GM13977 (cell line): ENCODE results near the gene DDX21.
A peak's percentile ranks its signal among the peaks of the same experiment; 100 is the strongest.

Experiments used
- DNase-seq: peaks from one replicate; pipeline ENCODE4 v3.0.0; 2012; ENCODE audit warnings: low spot score
- CTCF ChIP-seq: IDR thresholded peaks from 2 replicates; pipeline ENCODE4 v1.5.1; 2012; ENCODE audit warnings: mild to moderate bottlenecking, control low read depth; ENCODE audit not compliant: insufficient read depth; ENCODE audit errors: extremely low read depth, missing control alignments
- in situ Hi-C: fragments of 300-500 bp; cut with MboI; formaldehyde crosslinking; loops from one replicate; pipeline ENCODE4 v1.12.0; 2022; ENCODE audit warnings: low sequenced_read_pairs, low pct_unique_long_range_greater_than_20kb, mixed read lengths, inconsistent platforms; ENCODE audit not compliant: unreplicated experiment

Gene DDX21

GRCh38 chr10:68987611-68988010 is 31.6 kb downstream of the DDX21 start:
- in situ Hi-C loops, result loop anchor here (25.0 kb wide), 1 partner anchor 400 kb away; no protein-coding TSS in a partner anchor
- no peak for TF ChIP-seq CTCF
- no peak for DNase-seq

- TF ChIP-seq CTCF, result peak; percentile 47
- peak; percentile 93 for DNase-seq
- in situ Hi-C loops, result loop anchor here (25.0 kb wide), 1 partner anchor 399 kb away; no protein-coding TSS in a partner anchor
These were observed 32.8 kb downstream of the DDX21 start, which contains the start of gene KIFBP for GRCh38 chr10:68988530-68989316. Gene KIFBP (plus strand): TSS chr10:68988803. CDS start chr10:68988833, 30 bp downstream.

- DNase-seq, result no peak
- TF ChIP-seq CTCF, result no peak
- in situ Hi-C loops, result loop anchor here (25.0 kb wide), 1 partner anchor 398 kb away; no protein-coding TSS in a partner anchor
These were observed 33.5 kb downstream of the DDX21 start for GRCh38 chr10:68989317-68989990.

GRCh38 chr10:68992636-68993440 is 36.9 kb downstream of the DDX21 start:
- TF ChIP-seq CTCF, result no peak
- in situ Hi-C loops, result loop anchor here (25.0 kb wide), 1 partner anchor 394 kb away; no protein-coding TSS in a partner anchor
- no peak for DNase-seq

- in situ Hi-C loops, result loop anchor here (25.0 kb wide), 1 partner anchor 390 kb away; no protein-coding TSS in a partner anchor
- DNase-seq, result no peak
- no peak for TF ChIP-seq CTCF
These were observed 41.2 kb downstream of the DDX21 start for GRCh38 chr10:68997211-68997610.

- in situ Hi-C loops, result loop anchor here (5.0 to 25.0 kb wide), 2 partner anchors 87 to 207 kb away; partner anchors contain the start of gene HKDC1
- peak; percentile 39 for DNase-seq
- TF ChIP-seq CTCF, result peak; percentile 52
These were observed 48.9 kb downstream of the DDX21 start for GRCh38 chr10:69004821-69005220.
